A549 (cell line): ENCODE measurements around the gene IL1RL2. TPM values are rescaled to one million over a fixed set of nuclear protein-coding genes. Genes with fewer than 3 reads are reported as not detected.

Source experiments
- ATAC-seq, 2 experiments: fragments of 200-7000 bp in 1 of 2; fragments of >200 bp in 1 of 2; cut with Nextera tagmentation in 1 of 2; cut with Tn5 transposase in 1 of 2; 3 replicates each; pipeline versions ENCODE4 v1.8.0 to v1.9.1; 2018 to 2020; ENCODE audit warnings: mild to moderate bottlenecking in 1 of 2, moderate library complexity in 1 of 2
- CTCF ChIA-PET: fragments of 300-600 bp; sonication (Branson Sonifier 250); formaldehyde crosslinking; extraction: SDS; loops from one replicate; lab custom pipeline; 2021; ENCODE audit warnings: antibody characterized with exemption, inconsistent platforms; lab: Yijun Ruan, JAX
- POLR2A ChIA-PET: fragments of 350-600 bp; formaldehyde crosslinking; extraction: SDS; loops from one replicate; lab custom pipeline; 2021; ENCODE audit warnings: antibody characterized with exemption, inconsistent platforms; lab: Yijun Ruan, JAX
- DNase-seq, 2 experiments: peaks; one replicate each; pipeline versions ENCODE4 v3.0.0 to v3.0.0-alpha.2; 2011 to 2016; ENCODE audit warnings: low read depth in 1 of 2, low spot score in 1 of 2
- FAIRE-seq: peaks from 2 replicates; lab custom pipeline; 2011; peaks lifted over from hg19 to GRCh38; lab: Jason Lieb, UNC
- H3K27ac ChIP-seq, 2 experiments: fragments of >200 bp; sonication (Bioruptor Twin); formaldehyde crosslinking; 3 replicates each; pipeline ENCODE4 v1.5.1; 2016 to 2017
- H3K4me1 ChIP-seq: fragments of >200 bp; sonication (Bioruptor Twin); formaldehyde crosslinking; 3 replicates; pipeline ENCODE4 v1.6.1; 2016
- H3K4me2 ChIP-seq: fragments of >200 bp; sonication (Bioruptor Twin); formaldehyde crosslinking; 3 replicates; pipeline ENCODE4 v1.6.1; 2016
- H3K4me3 ChIP-seq: fragments of >200 bp; sonication (Bioruptor Twin); formaldehyde crosslinking; 3 replicates; pipeline ENCODE4 v1.5.1; 2016
- H3K9me3 ChIP-seq: fragments of >200 bp; sonication (Bioruptor Twin); formaldehyde crosslinking; 3 replicates; pipeline ENCODE4 v1.6.1; 2016
- ATOH8 ChIP-seq: fragments of 250-450 bp; sonication (Bioruptor Pico); IDR thresholded peaks from 2 replicates; pipeline ENCODE4 v1.5.0; 2020; ENCODE audit warnings: low read depth, mild to moderate bottlenecking, moderate library complexity
- BHLHE40 ChIP-seq: IDR thresholded peaks from 2 replicates; pipeline ENCODE4 v1.6.1; 2012; ENCODE audit warnings: low read depth, low read length, inconsistent platforms
- CBX8 ChIP-seq: fragments of 200-600 bp; sonication (generic); IDR thresholded peaks from 2 replicates; pipeline ENCODE4 v1.6.1; 2016
- CEBPB ChIP-seq, 2 experiments: fragments of >200 bp in 1 of 2; sonication (Bioruptor Twin) in 1 of 2; formaldehyde crosslinking in 1 of 2; IDR thresholded peaks; 2 replicates each; pipeline ENCODE4 v1.6.1; 2012 to 2016
- CHD2 ChIP-seq: fragments of 150-350 bp; IDR thresholded peaks from 2 replicates; pipeline ENCODE4 v1.6.1; 2014; ENCODE audit warnings: low read length; ENCODE audit not compliant: partially characterized antibody
- CHD4 ChIP-seq: fragments of 200-600 bp; sonication (generic); IDR thresholded peaks from 2 replicates; pipeline ENCODE4 v1.6.1; 2016; ENCODE audit warnings: antibody characterized with exemption, mild to moderate bottlenecking, borderline replicate concordance
- E2F6 ChIP-seq: IDR thresholded peaks from 2 replicates; pipeline ENCODE4 v1.6.1; 2012; ENCODE audit warnings: low read depth, borderline replicate concordance
- EHF ChIP-seq: fragments of 250-450 bp; sonication (Bioruptor Pico); IDR thresholded peaks from 2 replicates; pipeline ENCODE4 v1.5.0; 2020; ENCODE audit warnings: mild to moderate bottlenecking
- EP300 ChIP-seq, 2 experiments: fragments of >200 bp; sonication (Bioruptor Twin); formaldehyde crosslinking; IDR thresholded peaks; 2 replicates in 1 of 2; 3 replicates in 1 of 2; pipeline ENCODE4 v1.6.1; 2016 to 2017
- FOXS1 ChIP-seq: fragments of 250-450 bp; sonication (Bioruptor Pico); IDR thresholded peaks from 2 replicates; pipeline ENCODE4 v1.5.0; 2020; ENCODE audit warnings: mild to moderate bottlenecking, moderate library complexity
- HDAC2 ChIP-seq: fragments of 200-600 bp; sonication (generic); IDR thresholded peaks from 2 replicates; pipeline ENCODE4 v1.6.1; 2016
- HES2 ChIP-seq: fragments of >200 bp; sonication (Bioruptor Twin); formaldehyde crosslinking; IDR thresholded peaks from 2 replicates; pipeline ENCODE4 v1.6.1; 2016
- HEYL ChIP-seq: fragments of 250-450 bp; sonication (Bioruptor Pico); IDR thresholded peaks from 2 replicates; pipeline ENCODE4 v1.8.0; 2021; ENCODE audit warnings: mild to moderate bottlenecking, moderate library complexity
- JUN ChIP-seq, 2 experiments: fragments of >200 bp; sonication (Bioruptor Twin); formaldehyde crosslinking; IDR thresholded peaks; 2 replicates in 1 of 2; 3 replicates in 1 of 2; pipeline ENCODE4 v1.6.1; 2016 to 2017
- JUNB ChIP-seq: fragments of >200 bp; sonication (Bioruptor Twin); formaldehyde crosslinking; IDR thresholded peaks from 2 replicates; pipeline ENCODE4 v1.6.1; 2016
- KDM1A ChIP-seq: fragments of 200-600 bp; sonication (generic); IDR thresholded peaks from 2 replicates; pipeline ENCODE4 v1.6.1; 2016; ENCODE audit warnings: low read depth, mild to moderate bottlenecking
- PHF8 ChIP-seq: fragments of 200-600 bp; sonication (generic); IDR thresholded peaks from 2 replicates; pipeline ENCODE4 v1.6.1; 2016; ENCODE audit warnings: low read depth, mild to moderate bottlenecking, antibody characterized with exemption, moderate library complexity, borderline replicate concordance
- POLR2A ChIP-seq: IDR thresholded peaks from 2 replicates; pipeline ENCODE4 v1.6.1; 2012; ENCODE audit warnings: mild to moderate bottlenecking, low read length
- POLR2AphosphoS2 ChIP-seq: conservative IDR thresholded peaks from 2 replicates; pipeline ENCODE4 v1.6.1; 2012; ENCODE audit warnings: low read length, improper control_type of control experiment, inconsistent platforms
- RAD21 ChIP-seq, 2 experiments: fragments of >200 bp in 1 of 2; sonication (Bioruptor Twin) in 1 of 2; formaldehyde crosslinking in 1 of 2; IDR thresholded peaks in 1 of 2; conservative IDR thresholded peaks in 1 of 2; 2 replicates in 1 of 2; 3 replicates in 1 of 2; pipeline ENCODE4 v1.6.1; 2012 to 2018; ENCODE audit warnings: inconsistent platforms in 1 of 2
- RARB ChIP-seq: fragments of 250-450 bp; sonication (Bioruptor Pico); IDR thresholded peaks from 2 replicates; pipeline ENCODE4 v1.8.0; 2021; ENCODE audit warnings: mild to moderate bottlenecking, moderate library complexity
- RCOR1 ChIP-seq: fragments of 150-350 bp; IDR thresholded peaks from 2 replicates; pipeline ENCODE4 v1.6.1; 2014; ENCODE audit warnings: antibody characterized with exemption, low read length, low read depth
- REST ChIP-seq: fragments of 200-600 bp; sonication (generic); IDR thresholded peaks from 2 replicates; pipeline ENCODE4 v1.6.1; 2016; ENCODE audit warnings: antibody characterized with exemption, mild to moderate bottlenecking, moderate library complexity
- RFX5 ChIP-seq: fragments of 450-650 bp; IDR thresholded peaks from 2 replicates; pipeline ENCODE4 v1.7.1; 2014; ENCODE audit warnings: antibody characterized with exemption, mild to moderate bottlenecking, moderate library complexity
- SMC3 ChIP-seq: fragments of >200 bp; sonication (Bioruptor Twin); formaldehyde crosslinking; IDR thresholded peaks from 3 replicates; pipeline ENCODE4 v1.6.1; 2018; ENCODE audit warnings: inconsistent platforms
- TFCP2L1 ChIP-seq: fragments of 250-450 bp; sonication (Bioruptor Pico); IDR thresholded peaks from 2 replicates; pipeline ENCODE4 v1.5.0; 2021; ENCODE audit warnings: mild to moderate bottlenecking
- ZC3H11A ChIP-seq: fragments of 450-650 bp; IDR thresholded peaks from 2 replicates; pipeline ENCODE4 v1.6.1; 2014; ENCODE audit warnings: antibody characterized with exemption, mild to moderate bottlenecking
- ZFP36 ChIP-seq: fragments of 450-650 bp; IDR thresholded peaks from 2 replicates; pipeline ENCODE4 v1.6.1; 2014; ENCODE audit warnings: borderline replicate concordance; ENCODE audit not compliant: partially characterized antibody
- ZNF302 ChIP-seq: fragments of 250-450 bp; sonication (Bioruptor Pico); IDR thresholded peaks from 2 replicates; pipeline ENCODE4 v1.9.0; 2021; ENCODE audit warnings: inconsistent platforms, mild to moderate bottlenecking, moderate library complexity
- ZSCAN20 ChIP-seq: fragments of 250-450 bp; sonication (Bioruptor Pico); IDR thresholded peaks from 2 replicates; pipeline ENCODE4 v1.8.0; 2022; ENCODE audit warnings: mild to moderate bottlenecking, moderate library complexity
- WGBS: methylation state at CpG from one replicate; pipeline ENCODE4 v1.1.6; 2017; ENCODE audit errors: missing lambda C conversion rate; 5-methylcytosine and 5-hydroxymethylcytosine counted together
- polyA plus RNA-seq, 4 experiments: library from polyadenylated mRNA; depleted of rRNA in 3 of 4; stranded (reverse); fragments of >200 nt; fragmentation: RNase III in 1 of 4; extraction: RNeasy Plus Mini Kit Qiagen cat#74134 plus additional on column Dnase treatment in 1 of 4; gene quantifications; 2 replicates in 3 of 4; 3 replicates in 1 of 4; pipeline ENCODE4 v1.2.3, GENCODE V29; 2011 to 2017
- TF ChIP-seq, protein P1 (sequence below): fragments of 450-650 bp; IDR thresholded peaks from 2 replicates; pipeline ENCODE4 v1.6.1; 2014; ENCODE audit warnings: antibody characterized with exemption

IL1RL2 gene
- polyA plus RNA-seq, 2 of the 4 experiments (the other 2 are of a cell fraction): 0.05 TPM; not detected in 1

DNA sequence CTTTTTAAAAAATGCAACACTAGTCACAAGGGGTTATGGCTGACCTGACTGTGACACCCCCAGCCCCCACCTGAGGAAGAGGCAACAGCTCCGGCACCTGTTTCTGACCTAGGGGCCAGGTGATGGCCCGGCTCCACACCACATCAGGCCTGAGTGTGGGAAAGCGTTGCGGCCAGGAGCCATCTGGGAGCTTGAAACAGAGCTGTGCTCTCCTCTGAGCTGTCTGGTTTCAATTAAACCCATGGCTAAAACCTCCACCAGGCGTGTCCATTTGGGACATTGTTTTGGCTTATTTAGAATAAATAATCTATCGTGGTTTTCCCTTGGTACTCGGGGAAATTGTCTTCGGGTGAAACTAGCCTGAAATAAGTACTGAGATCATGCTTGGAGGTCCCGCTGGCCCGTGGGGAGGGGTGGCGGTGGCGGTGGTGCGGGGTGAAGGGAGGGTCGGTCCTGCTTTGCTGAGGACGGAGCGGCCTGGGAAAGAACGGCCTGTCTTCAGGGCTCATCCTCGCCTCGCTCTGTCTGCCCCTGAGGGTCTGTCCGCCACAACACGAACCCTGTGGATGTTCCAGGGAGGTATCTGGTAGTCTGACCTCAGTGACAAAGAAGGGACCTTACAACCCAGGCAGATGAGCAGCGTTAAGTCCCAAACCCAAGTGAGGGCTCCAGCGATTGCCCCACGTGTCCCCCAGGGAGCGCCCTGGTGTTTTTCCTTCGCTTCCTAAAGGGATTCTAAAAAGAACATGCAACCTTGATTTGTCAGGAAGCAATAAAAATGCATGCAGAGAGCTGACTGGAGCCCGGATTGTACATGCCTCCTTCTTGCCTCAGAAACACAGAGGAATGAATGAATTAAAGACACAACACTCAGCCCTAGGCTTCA is 58.7 kb downstream of the IL1RL2 start:
- FAIRE-seq: no peak
- H3K4me3 ChIP-seq: no peak overlapping the region
- ChIA-PET POLR2A (no interaction called here), CTCF (interaction anchor here (1.0 to 1.8 kb wide), 2 partner anchors 12 to 111 kb away, joined by 3 to 6 read pairs; no protein-coding TSS in a partner anchor)
- 75% methylated on average over 27 of the region's 27 CpGs for WGBS
- H3K4me2 ChIP-seq: no peak overlapping the region
- no peak for DNase-seq
- no peaks in the 10 kb centered on the region for H3K9me3 ChIP-seq
- H3K27ac ChIP-seq: no peak overlapping the region
- no peak for TF ChIP-seq ZFP36
- TF ChIP-seq SMC3: no peak
- TF ChIP-seq PHF8: no peak
- no peak for TF ChIP-seq KDM1A
- no peak for TF ChIP-seq CEBPB (IDR thresholded peaks at IDR 0.05)
- TF ChIP-seq EP300 (IDR thresholded peaks at IDR 0.05): no peak
- TF ChIP-seq RAD21 (conservative IDR thresholded peaks at IDR 0.05 in 1 of 2, IDR thresholded peaks at IDR 0.05 in 1 of 2): no peak
- no peak for TF ChIP-seq ZC3H11A
- no peak for TF ChIP-seq HEYL
- TF ChIP-seq EHF (CRISPR knock-in tag): no peak
- no peak for TF ChIP-seq RCOR1
- no peak for TF ChIP-seq RARB
- TF ChIP-seq REST: no peak
- no peak for TF ChIP-seq RFX5
- no peak for TF ChIP-seq ZNF302 (CRISPR knock-in tag)
- TF ChIP-seq ATOH8 (CRISPR knock-in tag): no peak
- no peak for TF ChIP-seq CHD2
- TF ChIP-seq E2F6: no peak
- no peak for TF ChIP-seq HDAC2
- TF ChIP-seq BHLHE40: no peak
- TF ChIP-seq, all 56 proteins: peak for 0
- no peak for ATAC-seq
- peaks cover 2% of the 10 kb centered on the region for H3K4me1 ChIP-seq

- no peak overlapping the region for H3K27ac ChIP-seq
- POLR2A ChIA-PET: no interaction called here
- no peak for TF ChIP-seq JUNB
- no peak for TF ChIP-seq CBX8
- no peak for TF ChIP-seq JUN (IDR thresholded peaks at IDR 0.05)
- no peak for TF ChIP-seq ZNF302 (CRISPR knock-in tag)
- no peak for TF ChIP-seq FOXS1 (CRISPR knock-in tag)
- TF ChIP-seq POLR2A: no peak
- TF ChIP-seq, protein P1, sequence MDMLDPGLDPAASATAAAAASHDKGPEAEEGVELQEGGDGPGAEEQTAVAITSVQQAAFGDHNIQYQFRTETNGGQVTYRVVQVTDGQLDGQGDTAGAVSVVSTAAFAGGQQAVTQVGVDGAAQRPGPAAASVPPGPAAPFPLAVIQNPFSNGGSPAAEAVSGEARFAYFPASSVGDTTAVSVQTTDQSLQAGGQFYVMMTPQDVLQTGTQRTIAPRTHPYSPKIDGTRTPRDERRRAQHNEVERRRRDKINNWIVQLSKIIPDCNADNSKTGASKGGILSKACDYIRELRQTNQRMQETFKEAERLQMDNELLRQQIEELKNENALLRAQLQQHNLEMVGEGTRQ: no peak
- no peak for TF ChIP-seq CHD4
- TF ChIP-seq RFX5: no peak
- TF ChIP-seq EP300 (IDR thresholded peaks at IDR 0.05): no peak
- TF ChIP-seq ZSCAN20: no peak
- TF ChIP-seq TFCP2L1 (CRISPR knock-in tag): no peak
- no peak for TF ChIP-seq E2F6
- TF ChIP-seq EHF (CRISPR knock-in tag): no peak
- TF ChIP-seq KDM1A: no peak
- no peak for TF ChIP-seq RCOR1
- no peak for TF ChIP-seq POLR2AphosphoS2
- TF ChIP-seq HES2: no peak
- 89% methylated on average over 17 of the region's 37 CpGs for WGBS
- FAIRE-seq (no peak), ATAC-seq (no peak), DNase-seq (no peak)
- H3K4me2 ChIP-seq: no peak overlapping the region; the same call in 2 of the 3 replicates
- H3K9me3 ChIP-seq: 0 out of 3 replicates have a peak, but pooled peaks cover 2% of the 10 kb centered on the region
- H3K4me3 ChIP-seq: no peak overlapping the region
- CTCF ChIA-PET: interaction anchor here (0.7 to 6.3 kb wide), 10 partner anchors 9 to 377 kb away, joined by 3 to 37 read pairs (median 6); no protein-coding TSS in a partner anchor
- H3K4me1 ChIP-seq: no peaks in the 10 kb centered on the region
These were observed 63.5 kb downstream of the IL1RL2 start for GRCh38 chr2:102250278-102250821.
